GM12878 (cell line): Measurements from ENCODE around the gene PTPN2.
"Not testable (repeated sequence)": the region's sequence is repeated elsewhere in the genome, so short reads cannot be mapped to it uniquely, and the experiment has no call there.

Experiments used
- EGR1 ChIP-seq, 2 experiments: IDR thresholded peaks; 1 replicate in 1 of 2; 2 replicates in 1 of 2; pipeline ENCODE4 v1.6.1; 2011 to 2012; ENCODE audit warnings: low read depth in 2 of 2, low read length in 2 of 2, borderline replicate concordance in 1 of 2, mild to moderate bottlenecking in 1 of 2, moderate library complexity in 1 of 2
- EZH2 ChIP-seq: IDR thresholded peaks from 2 replicates; pipeline ENCODE4 v1.6.1; 2012; ENCODE audit warnings: low read depth, mild to moderate bottlenecking, control low read depth, inconsistent platforms, low read length, borderline replicate concordance; ENCODE audit not compliant: control insufficient read depth
- GABPA ChIP-seq: IDR thresholded peaks from 2 replicates; pipeline ENCODE4 v1.6.1; 2014; ENCODE audit warnings: antibody characterized with exemption, low read depth, mild to moderate bottlenecking, inconsistent platforms
- KDM1A ChIP-seq: fragments of 200-600 bp; sonication (generic); IDR thresholded peaks from 2 replicates; pipeline ENCODE4 v1.6.1; 2016; ENCODE audit warnings: borderline replicate concordance
- POLR2A ChIP-seq: IDR thresholded peaks from 2 replicates; pipeline ENCODE4 v1.6.1; 2011; ENCODE audit warnings: low read depth, mild to moderate bottlenecking, low read length
- POLR2AphosphoS5 ChIP-seq: IDR thresholded peaks from 2 replicates; pipeline ENCODE4 v1.6.1; 2011; ENCODE audit warnings: mild to moderate bottlenecking, low read length, inconsistent platforms
- POU2F2 ChIP-seq: IDR thresholded peaks from 3 replicates; pipeline ENCODE4 v1.6.1; 2011; ENCODE audit warnings: low read depth, mild to moderate bottlenecking, low read length, borderline replicate concordance
- TF ChIP-seq, protein P1 (sequence below), 3 experiments: IDR thresholded peaks in 2 of 3; conservative IDR thresholded peaks in 1 of 3; 2 replicates each; pipeline ENCODE4 v1.5.1; 2011; ENCODE audit warnings: low read depth in 3 of 3, low read length in 3 of 3, mild to moderate bottlenecking in 3 of 3, control low read depth in 2 of 3, moderate library complexity in 2 of 3, inconsistent platforms in 1 of 3, mixed read lengths in 1 of 3; ENCODE audit not compliant: control insufficient read depth in 2 of 3, insufficient read depth in 1 of 3; ENCODE audit errors: extremely low read depth in 1 of 3
- TF ChIP-seq, protein P2 (sequence below): fragments of 450-650 bp; IDR thresholded peaks from 2 replicates; pipeline ENCODE4 v1.6.1; 2016; ENCODE audit warnings: mild to moderate bottlenecking
- TF ChIP-seq, protein P3 (sequence below): IDR thresholded peaks from 2 replicates; pipeline ENCODE4 v1.6.1; 2011; ENCODE audit warnings: mild to moderate bottlenecking, low read depth, low read length, moderate library complexity; ENCODE audit not compliant: insufficient replicate concordance
- TF ChIP-seq, protein P4 (sequence below): fragments of 450-650 bp; formaldehyde crosslinking; IDR thresholded peaks from 2 replicates; pipeline ENCODE4 v1.5.0; 2022; ENCODE audit warnings: mild to moderate bottlenecking, missing genetic modification characterization

DNA sequence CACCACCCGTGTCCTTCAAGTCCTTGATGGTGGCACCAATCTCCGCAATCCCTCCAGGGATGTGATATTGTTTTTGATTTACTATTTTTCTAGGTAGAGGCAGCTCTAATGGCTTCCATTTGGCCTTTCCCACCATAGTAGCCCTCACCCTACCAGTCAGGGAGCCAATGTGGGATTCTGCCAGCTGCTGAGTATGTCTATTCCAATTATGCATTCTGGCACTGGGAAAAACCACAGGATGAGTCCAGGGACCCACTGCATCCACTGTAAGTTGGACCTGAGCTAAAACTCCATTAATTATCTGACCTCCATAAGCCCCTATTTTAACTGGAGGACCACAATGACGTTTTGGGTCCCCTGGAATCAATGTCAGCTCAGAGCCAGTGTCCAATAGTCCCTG lies 125.5 kb downstream of the PTPN2 start:
- not testable (repeated sequence) for TF ChIP-seq POU2F2; EZH2; POLR2AphosphoS5; KDM1A; GABPA; POLR2A; EGR1 (IDR thresholded peaks at IDR 0.05; ENCODE audit: borderline replicate concordance in 1 of 2, low read depth in 2 of 2, low read length in 2 of 2)
- TF ChIP-seq, protein P1, sequence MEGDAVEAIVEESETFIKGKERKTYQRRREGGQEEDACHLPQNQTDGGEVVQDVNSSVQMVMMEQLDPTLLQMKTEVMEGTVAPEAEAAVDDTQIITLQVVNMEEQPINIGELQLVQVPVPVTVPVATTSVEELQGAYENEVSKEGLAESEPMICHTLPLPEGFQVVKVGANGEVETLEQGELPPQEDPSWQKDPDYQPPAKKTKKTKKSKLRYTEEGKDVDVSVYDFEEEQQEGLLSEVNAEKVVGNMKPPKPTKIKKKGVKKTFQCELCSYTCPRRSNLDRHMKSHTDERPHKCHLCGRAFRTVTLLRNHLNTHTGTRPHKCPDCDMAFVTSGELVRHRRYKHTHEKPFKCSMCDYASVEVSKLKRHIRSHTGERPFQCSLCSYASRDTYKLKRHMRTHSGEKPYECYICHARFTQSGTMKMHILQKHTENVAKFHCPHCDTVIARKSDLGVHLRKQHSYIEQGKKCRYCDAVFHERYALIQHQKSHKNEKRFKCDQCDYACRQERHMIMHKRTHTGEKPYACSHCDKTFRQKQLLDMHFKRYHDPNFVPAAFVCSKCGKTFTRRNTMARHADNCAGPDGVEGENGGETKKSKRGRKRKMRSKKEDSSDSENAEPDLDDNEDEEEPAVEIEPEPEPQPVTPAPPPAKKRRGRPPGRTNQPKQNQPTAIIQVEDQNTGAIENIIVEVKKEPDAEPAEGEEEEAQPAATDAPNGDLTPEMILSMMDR (IDR thresholded peaks at IDR 0.05 in 2 of 3, conservative IDR thresholded peaks at IDR 0.05 in 1 of 3; ENCODE audit: control insufficient read depth in 2 of 3, extremely low read depth in 1 of 3, insufficient read depth in 1 of 3, low read depth in 3 of 3, low read length in 3 of 3), result not testable (repeated sequence)
- TF ChIP-seq, protein P2, sequence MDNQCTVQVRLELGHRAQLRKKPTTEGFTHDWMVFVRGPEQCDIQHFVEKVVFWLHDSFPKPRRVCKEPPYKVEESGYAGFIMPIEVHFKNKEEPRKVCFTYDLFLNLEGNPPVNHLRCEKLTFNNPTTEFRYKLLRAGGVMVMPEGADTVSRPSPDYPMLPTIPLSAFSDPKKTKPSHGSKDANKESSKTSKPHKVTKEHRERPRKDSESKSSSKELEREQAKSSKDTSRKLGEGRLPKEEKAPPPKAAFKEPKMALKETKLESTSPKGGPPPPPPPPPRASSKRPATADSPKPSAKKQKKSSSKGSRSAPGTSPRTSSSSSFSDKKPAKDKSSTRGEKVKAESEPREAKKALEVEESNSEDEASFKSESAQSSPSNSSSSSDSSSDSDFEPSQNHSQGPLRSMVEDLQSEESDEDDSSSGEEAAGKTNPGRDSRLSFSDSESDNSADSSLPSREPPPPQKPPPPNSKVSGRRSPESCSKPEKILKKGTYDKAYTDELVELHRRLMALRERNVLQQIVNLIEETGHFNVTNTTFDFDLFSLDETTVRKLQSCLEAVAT, result not testable (repeated sequence)
- TF ChIP-seq, protein P3, sequence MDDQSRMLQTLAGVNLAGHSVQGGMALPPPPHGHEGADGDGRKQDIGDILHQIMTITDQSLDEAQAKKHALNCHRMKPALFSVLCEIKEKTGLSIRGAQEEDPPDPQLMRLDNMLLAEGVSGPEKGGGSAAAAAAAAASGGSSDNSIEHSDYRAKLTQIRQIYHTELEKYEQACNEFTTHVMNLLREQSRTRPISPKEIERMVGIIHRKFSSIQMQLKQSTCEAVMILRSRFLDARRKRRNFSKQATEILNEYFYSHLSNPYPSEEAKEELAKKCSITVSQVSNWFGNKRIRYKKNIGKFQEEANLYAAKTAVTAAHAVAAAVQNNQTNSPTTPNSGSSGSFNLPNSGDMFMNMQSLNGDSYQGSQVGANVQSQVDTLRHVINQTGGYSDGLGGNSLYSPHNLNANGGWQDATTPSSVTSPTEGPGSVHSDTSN, result not testable (repeated sequence)
- TF ChIP-seq, protein P4, sequence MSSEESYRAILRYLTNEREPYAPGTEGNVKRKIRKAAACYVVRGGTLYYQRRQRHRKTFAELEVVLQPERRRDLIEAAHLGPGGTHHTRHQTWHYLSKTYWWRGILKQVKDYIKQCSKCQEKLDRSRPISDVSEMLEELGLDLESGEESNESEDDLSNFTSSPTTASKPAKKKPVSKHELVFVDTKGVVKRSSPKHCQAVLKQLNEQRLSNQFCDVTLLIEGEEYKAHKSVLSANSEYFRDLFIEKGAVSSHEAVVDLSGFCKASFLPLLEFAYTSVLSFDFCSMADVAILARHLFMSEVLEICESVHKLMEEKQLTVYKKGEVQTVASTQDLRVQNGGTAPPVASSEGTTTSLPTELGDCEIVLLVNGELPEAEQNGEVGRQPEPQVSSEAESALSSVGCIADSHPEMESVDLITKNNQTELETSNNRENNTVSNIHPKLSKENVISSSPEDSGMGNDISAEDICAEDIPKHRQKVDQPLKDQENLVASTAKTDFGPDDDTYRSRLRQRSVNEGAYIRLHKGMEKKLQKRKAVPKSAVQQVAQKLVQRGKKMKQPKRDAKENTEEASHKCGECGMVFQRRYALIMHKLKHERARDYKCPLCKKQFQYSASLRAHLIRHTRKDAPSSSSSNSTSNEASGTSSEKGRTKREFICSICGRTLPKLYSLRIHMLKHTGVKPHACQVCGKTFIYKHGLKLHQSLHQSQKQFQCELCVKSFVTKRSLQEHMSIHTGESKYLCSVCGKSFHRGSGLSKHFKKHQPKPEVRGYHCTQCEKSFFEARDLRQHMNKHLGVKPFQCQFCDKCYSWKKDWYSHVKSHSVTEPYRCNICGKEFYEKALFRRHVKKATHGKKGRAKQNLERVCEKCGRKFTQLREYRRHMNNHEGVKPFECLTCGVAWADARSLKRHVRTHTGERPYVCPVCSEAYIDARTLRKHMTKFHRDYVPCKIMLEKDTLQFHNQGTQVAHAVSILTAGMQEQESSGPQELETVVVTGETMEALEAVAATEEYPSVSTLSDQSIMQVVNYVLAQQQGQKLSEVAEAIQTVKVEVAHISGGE (CRISPR knock-in tag), result not testable (repeated sequence)
